HG03108 (cell line): ENCODE results near the gene UBE2G2.

ENCODE experiments used
- ATAC-seq: cut with Tn5 transposase; IDR thresholded peaks from one replicate; pipeline ENCODE4 v1.9.1; 2021; ENCODE audit warnings: moderate library complexity; ENCODE audit not compliant: unreplicated experiment

Gene UBE2G2, protein sequence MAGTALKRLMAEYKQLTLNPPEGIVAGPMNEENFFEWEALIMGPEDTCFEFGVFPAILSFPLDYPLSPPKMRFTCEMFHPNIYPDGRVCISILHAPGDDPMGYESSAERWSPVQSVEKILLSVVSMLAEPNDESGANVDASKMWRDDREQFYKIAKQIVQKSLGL

DNA sequence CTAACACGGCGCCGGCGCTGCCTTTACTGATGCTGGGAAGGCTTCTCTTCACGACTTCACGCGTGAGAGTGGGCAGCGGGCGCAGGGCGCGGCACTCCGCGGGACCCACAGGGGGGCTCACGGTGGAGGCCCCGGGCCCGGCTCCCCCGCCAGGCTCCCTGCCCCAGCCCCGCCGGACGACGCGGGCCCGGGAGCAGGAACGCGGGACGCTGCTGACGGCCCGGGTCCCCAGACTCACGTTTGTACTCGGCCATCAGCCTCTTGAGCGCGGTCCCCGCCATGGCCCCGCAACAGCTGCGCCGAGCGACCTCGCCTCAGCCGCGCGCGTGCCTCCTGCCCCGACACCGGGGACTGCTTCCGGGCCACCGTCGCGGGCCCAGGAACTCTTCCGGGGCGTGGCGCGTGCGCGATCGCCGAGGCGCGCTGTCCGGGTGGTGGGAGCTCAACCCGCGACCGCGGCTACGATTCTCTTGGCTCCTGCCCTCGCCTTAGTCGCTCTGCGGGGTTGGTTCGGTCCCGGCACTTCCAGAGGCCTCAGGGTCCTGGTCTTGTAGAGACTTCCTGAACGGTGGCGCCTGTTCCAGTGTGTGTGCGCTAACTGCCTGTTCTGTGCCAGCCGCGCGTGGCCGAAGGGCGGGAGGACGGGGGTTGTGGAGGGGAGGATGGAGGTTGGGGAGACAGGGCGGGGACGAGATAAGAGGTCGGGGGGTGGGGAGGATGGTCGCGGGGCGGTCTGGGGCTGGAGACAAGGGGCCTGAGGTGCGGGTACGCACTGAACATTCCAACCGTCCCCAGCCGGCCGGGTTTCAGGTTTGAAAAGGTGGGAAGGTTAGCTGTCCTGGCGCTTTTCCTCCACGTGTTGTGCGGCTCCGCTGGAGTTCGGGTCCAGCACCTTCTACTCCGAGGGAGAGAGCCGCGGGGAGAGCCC lies at the start of gene UBE2G2:
TSS of gene UBE2G2 (minus strand) at position 353 of the 928 bp plus-strand sequence. CDS start at position 281, 72 bp downstream.
- peak; percentile 74 for ATAC-seq

DNA sequence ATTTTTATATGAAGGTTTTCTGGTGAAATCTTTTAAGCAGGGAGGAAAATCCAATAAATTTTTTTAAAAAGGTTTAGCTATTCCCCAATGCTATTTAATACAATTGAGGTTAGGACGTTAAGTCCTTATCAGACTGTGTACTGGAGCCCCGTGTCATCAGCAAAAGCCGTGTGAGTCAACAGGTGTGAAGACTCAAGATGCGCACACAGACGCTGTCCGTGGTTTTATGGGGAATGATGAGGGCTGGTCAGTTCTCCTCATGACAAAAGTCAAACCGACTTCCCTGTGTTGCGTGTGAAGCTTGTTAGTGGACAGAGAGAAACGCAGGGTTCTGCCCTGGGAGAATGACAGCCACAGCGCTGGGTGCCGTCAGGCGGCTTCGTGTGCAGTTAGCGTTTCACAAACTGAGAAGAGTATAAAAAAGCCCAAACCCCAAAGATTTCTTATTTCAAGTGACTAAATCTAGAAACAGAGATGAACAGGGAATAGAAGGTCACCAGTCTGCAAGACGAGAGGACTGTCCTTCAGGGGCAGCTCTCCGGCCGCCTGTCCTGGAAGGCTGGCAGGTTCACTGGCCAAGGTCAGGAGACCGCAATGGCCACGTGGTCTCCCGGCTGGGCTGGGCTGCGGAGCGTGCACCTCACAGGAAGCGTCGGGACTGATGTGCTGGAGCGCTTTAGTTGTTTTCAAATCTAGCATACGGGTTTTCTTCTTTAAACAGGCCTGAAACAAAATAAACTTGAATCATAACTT lies 49.5 kb upstream of the UBE2G2 start:
- no peak for ATAC-seq

DNA sequence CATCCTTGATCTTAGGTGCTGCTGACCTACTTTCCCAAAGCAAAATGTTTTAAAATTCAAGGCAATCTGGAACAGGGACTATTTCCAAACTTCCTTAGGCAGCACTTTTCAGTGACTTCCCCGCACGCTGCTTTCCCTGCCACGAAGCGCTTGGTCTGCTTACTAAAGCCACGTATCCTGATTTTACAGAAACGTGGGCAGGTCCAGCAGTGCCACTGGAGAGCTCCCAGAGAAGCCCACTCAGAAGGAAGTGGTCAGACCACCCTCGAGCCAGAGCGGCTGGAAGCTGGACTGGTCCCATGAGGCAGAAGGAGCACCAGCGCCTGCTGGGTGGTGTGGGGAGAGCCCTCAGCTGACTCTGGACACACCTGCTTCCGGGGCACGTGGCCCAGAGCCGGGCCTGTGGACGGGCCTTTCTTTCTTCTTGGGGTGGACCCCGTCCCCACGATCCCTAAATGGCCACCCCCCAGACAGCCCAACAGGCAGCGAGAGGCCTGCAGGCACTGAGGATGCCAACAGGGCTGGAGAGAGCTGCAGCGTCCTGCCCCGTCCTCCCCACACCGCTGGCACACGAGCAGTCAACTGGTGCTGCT lies 48.7 kb upstream of the UBE2G2 start:
- no peak for ATAC-seq

DNA sequence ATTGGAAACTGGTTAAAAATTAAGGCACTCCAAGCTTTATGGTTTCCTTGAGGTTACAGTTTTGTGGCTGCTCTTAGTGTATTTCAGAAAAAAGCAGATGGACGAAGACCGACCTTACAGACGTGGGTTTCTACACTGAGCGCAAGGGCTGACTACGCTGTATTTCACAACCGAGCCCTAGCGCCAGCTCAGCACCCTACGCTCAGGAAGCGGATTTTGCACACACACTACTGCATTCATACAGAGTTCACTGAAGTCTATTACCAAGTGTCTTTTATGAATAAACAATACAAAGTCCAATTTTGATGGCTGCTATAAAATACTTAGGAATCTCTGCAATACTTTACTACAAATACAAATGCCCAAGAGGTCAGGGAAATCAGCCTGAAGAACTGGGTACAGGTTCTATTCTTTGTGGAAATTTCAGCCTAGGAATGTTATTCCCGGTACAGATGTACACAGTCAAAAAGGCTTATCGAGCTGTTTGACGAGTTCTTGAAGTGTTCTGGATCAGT lies 48.1 kb upstream of the UBE2G2 start:
- no peak for ATAC-seq

DNA sequence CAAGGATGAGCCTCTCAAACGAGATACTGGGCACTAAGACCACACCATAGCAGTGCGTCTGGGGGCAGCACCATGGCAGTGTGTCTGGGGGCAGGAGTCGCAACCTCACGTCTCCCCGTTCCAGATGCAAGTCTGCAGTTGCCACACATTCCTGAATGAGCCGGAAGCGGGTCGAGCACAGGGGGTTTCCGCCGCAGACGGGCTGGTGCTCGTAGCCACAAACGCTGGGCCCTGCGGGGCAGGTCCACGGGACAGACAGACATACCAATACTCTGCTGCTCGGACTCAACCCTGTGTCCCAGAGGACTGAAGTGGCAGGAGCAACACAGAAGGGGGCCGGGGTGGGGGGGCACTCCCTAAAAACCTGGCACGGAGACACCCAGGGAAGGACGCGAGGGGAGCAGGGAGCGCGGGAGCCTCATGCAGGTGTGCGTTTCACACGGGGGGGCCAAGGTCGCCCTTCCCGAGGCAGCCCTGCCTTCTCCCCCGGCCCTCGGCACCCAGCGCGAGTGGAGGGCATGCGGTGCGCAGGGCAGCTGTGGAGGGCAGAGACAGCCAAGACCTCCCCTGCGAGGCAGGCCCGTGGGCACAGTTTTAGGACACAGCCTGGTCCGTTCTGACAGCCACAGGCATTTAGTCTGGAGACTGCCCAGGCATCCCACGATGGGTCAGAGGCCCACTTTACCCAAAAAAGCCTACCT lies 47.4 kb upstream of the UBE2G2 start:
- no peak for ATAC-seq

DNA sequence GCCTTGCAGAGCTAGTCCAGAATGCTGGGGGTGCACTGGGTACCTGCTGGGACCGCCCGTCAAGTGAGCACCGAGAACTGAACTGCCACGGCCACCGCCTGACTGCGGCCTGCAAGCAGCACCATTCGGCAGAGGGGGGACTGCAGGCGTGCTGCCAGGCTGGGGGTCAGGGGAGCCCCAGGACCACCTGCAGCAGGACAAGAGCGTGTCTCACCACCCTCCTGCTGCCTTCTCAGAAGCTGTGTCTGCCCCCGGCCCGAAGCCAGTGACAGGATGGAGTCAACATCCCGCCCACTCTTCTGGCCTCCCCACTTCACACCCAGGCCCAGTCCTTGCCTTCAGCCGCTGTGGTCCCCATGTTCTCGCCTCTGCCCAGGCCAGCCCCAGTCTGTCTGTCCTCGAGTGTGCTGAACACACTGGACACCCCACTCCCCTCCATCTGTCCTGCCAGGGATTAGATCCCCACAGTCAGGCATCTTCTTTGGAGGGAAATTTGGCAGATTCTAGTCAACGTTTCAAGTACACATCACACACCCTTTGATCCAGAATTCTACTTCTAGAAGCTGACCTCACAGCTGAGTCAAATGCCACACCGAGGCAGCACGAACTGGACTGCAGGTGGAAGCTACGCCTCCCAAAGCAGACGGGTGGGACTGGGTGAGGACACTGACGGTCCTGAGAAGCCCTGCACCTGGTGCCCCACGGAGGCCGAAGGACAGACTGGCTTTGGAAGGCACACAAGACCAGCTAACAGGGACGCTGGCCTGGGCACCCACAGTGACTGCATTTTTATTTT lies 45.8 kb upstream of the UBE2G2 start:
- no peak for ATAC-seq

DNA sequence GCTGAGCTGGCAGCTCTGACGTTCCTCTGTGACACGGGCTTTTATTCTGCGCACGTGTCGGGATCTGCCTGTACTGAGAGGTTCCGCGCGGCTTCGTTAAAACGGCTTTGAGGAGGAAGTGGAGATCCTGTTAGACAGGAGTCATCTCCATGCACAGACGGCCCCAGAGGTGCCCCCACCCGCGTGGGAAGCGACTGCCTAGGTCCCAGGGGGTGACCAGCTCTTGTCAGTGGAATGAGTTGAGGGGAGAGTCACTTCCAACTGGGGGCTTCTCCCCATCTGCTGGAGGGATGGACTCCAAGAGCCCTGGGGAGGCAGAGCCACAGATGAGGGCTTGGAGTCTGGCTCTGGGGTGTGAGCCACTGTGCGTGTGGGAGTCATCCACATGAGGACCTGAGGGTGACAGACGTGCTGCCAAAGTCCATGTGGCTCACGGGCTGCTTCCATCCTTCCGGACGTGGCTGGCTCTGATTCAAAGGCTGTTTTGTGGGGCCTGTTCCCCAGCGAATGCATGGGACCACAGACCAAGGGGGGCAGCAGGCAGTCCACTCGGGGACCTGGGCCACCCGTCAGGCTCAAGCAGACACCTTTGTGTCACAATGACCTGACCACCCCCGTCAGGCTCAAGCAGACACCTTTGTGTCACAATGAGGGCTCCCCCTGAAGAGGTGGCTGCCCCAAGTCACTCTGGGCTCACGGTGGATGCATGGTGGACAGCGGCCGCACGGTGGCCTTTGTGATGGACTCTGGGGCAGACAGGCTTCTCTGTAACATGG lies 45.1 kb upstream of the UBE2G2 start:
- no peak for ATAC-seq

DNA sequence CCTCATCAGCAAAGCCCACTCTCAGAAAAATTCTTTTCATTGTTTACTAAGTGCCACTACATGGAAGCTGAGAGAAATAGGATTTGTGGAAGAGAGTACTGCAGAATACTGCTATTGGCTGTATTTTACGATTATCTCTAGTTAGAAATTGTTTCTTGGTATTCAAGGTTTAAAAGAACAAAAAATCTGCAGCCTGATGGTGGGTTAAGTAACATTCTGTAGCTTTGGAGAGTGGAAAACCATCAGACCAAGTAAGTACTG lies 44.5 kb upstream of the UBE2G2 start:
- no peak for ATAC-seq

DNA sequence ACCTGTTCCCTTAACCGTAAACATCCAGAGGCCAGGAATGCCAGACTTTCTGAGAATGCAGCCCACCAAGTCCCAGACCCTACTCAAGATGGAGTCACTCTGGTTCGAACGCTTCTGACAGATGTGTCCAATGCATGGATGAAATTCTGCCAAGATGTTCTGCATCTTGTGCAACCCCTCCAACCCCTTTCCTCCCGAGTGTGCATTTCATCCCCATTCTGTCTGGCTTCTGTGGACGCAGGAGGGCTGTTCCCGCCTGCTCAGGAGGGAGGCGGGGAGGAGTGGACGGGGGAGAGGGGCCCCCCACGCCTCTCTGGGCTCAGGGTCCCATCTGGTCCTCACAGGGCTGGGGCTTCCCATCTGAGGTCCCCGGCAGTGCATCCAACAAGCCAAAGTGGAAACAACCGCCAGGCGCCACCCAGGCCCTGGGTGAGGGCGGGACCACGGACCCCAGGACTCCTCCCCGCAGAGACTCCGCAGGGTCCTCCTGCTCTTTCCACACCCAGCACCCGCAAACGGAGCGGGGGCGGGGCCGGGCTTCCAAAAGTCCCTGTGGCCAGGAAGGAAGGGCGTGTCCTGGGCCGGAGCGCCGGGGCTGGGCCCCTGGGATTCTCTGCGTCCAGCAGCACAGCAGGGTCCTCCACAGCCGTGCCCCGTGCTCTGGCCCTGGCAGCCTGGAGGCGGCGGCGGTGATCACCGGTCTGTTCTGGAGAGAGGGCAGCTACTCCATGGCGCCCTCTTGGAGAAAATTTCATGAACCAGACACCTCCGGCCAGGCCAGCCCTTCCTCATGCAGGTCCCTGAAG lies 44.0 kb upstream of the UBE2G2 start:
- peak; percentile 60 for ATAC-seq

DNA sequence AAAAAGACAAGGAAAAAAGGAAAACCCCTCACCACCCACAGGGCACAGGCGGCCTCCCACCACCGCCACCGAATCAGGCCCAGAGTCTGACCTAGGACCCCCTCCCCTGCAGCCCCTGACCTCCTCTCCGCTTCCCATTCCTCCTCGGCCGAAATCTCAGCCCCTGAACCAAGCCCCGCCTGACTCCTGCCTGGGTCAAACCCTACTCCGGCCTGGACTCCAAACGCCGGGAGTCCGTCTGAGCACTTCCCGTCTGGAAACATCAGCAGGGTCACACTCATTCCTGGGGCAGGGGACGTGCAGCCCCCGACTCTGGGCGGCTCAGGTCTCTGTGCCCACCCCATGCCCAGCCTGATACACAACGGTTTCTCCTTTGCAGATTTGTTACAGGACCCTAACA lies 42.6 kb upstream of the UBE2G2 start:
- ATAC-seq = no peak

DNA sequence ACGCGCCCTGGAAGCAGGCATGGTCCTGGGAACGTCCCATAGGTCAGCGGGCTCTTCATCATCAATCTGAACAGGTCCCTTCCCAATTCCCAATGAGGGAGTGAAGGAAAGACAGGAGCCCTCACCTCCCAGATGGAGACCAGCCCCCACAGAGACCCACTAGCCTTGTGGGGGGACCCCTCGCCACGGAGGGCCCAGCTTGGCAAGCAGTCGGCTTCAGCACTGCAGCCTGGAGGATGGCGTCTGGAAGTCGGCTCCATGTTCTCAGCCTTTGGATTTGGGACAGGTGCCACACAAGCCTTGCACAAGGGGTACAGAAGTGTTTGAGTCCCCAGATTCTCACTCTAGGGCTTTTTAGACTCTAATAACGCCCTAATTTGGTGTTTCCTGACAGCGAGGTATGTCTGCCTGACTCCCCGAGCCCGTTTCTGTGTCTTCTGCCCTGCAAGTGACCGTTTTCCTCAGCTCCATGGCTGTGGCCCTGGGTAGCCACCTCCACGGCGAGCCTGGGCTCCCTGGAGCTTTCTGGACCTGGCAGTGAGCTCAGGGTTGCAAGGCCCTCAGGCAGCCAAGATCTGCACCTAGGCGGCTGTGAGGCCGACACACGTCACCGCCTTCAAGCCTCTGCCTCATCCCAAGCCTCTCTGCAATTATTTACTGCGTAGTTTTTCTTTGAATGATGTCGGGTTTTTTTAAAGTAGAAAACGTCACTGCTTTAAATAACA lies 41.3 kb upstream of the UBE2G2 start:
- ATAC-seq = no peak

DNA sequence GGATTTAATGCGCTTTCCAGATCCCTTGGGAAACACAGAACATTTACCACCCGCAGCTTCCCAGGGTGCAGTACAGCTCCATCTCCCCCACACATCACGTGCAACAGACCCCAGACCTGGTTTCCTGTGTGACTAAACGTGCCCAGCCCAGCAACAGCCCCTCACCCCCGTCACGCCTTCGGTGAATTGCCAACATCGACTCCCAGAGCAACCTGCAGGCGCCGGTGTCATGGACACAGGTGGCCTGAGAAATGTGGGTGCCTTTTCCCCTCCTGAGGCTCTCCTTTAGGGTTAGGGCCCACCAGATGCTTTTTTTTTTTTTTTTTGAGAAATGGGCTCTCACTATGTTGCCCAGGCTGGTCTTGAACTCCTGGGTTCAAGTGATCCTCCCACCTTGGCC lies 40.5 kb upstream of the UBE2G2 start:
- no peak for ATAC-seq

DNA sequence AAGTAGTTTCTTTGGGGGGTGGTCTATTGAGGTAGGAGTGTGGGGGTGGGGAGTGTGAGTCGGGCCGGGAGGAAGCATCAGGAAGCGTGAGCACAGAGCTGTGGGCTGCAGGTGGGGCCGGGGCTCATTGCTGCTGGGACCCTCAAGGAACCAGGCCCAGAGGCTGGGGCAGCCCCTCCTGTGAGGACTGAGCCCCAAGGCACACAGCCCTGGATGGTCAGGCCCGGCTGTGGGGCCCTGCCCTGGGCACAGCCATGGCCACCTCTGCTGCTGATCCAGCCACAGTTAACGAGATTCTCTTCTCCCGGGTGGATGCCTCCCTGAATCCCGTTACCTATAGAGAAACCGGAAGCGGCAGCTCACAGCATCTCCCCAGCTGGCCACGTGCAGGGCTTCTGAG lies 39.2 kb upstream of the UBE2G2 start:
- no peak for ATAC-seq

DNA sequence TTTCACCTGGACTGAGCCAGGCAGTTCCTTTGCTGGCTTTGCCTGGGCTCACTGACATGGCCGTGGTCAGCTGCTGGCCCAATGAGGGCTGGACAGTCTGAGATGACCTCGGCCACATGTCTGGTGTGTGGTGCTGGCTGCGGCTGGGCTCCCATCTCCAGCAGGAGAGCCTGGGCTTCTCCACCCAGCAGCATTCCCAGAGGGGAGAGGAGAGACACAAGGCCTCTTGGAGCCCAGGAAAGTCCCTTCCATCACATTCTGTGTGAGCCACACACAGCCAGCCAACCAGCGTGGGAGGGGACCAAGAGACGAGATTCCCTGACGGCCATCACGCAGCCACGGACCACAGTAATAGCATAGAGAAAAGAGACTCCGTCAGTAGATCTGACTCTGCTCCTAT lies 37.3 kb upstream of the UBE2G2 start:
- no peak for ATAC-seq

DNA sequence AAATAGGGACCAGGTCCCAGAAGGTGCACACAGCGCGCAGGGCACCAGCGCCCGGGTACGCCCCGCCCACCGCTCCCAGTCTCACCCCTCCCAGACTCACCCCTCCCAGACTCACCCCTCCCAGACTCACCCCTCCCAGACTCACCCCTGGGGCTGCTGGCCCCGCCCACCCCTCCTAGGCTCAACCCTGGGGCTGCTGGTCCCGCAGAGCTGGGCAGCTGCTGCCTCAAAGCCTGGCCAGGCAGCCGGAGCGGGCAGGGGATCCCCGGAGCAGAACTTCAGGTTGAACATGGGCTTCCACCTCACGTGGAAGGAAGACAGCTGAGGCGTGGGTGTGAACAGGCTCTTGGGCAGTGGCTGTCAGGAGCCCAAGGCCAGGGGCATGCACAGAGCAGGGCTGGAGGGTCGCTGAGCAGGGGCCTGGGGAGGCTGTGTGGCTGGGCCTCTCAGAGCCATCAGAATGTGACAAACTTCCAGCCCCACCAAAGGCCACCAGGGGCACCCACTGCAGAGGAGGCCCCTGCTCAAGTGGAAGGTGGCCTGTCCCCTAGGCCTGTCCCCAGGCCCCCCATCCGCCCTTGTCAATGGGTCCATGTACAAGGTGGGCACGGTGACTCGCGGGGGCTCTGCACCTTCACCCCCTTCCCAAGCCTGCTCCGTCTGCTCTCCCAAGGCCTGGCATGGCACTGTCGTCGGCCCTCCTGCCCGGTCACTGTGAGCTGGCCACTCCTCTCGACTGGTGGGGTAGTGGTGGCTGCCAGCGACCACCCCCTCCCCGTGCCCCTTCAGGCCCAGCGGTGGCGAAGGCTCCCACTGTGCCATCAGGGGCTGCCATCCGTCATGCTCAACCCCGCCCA lies 36.6 kb upstream of the UBE2G2 start:
- ATAC-seq = no peak

DNA sequence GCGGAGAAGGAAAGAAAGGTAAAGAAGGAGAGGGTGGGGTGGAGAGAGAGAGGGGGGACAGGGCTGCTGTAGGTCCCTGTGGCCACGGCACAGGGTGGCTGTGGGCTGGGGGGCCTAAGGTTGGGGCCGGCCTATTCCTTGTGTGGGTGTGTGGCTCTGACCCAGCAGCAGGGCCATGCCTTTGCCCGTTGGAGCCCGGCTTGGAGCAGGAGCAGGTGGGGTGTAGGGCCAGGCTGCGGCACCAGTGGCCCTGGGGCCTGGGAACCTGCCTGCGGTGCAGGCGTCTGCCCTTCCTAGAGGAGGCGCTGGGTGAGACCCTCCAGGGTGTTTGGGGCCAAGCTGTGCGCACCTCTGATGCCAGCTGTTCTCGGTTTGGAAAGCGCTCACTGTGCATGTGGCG lies 35.9 kb upstream of the UBE2G2 start:
- ATAC-seq = no peak
